ENCODE results near the gene MCF2L2.

GRCh38 chr3:183448369-183449128 is 20.1 kb upstream of the MCF2L2 start:
- TF ChIP-seq BHLHE40 (IDR thresholded peaks at IDR 0.05; ENCODE audit: borderline replicate concordance) (no peak), FOXM1 (IDR thresholded peaks at IDR 0.05; ENCODE audit: borderline replicate concordance) (no peak), FOXA1 (IDR thresholded peaks at IDR 0.05) (no peak), HDGF (IDR thresholded peaks at IDR 0.05; ENCODE audit: borderline replicate concordance) (no peak), CTBP1 (IDR thresholded peaks at IDR 0.05; ENCODE audit: borderline replicate concordance) (no peak), LEF1 (IDR thresholded peaks at IDR 0.05; ENCODE audit: borderline replicate concordance) (no peak), ELF4 (IDR thresholded peaks at IDR 0.05) (no peak), SP1 (IDR thresholded peaks at IDR 0.05) (no peak), TARDBP (IDR thresholded peaks at IDR 0.05) (no peak), SUZ12 (IDR thresholded peaks at IDR 0.05) (no peak), ARNT (IDR thresholded peaks at IDR 0.05) (no peak), FOXK2 (IDR thresholded peaks at IDR 0.05) (no peak), NFRKB (IDR thresholded peaks at IDR 0.05) (no peak)
- TF ChIP-seq, protein P1, sequence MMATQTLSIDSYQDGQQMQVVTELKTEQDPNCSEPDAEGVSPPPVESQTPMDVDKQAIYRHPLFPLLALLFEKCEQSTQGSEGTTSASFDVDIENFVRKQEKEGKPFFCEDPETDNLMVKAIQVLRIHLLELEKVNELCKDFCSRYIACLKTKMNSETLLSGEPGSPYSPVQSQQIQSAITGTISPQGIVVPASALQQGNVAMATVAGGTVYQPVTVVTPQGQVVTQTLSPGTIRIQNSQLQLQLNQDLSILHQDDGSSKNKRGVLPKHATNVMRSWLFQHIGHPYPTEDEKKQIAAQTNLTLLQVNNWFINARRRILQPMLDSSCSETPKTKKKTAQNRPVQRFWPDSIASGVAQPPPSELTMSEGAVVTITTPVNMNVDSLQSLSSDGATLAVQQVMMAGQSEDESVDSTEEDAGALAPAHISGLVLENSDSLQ (IDR thresholded peaks at IDR 0.05) = no peak

Measured in HEK293T (cell line).